GM12875 (cell line): Measurements from ENCODE around the gene SMIM34.
"Not testable (repeated sequence)": the region's sequence is repeated elsewhere in the genome, so short reads cannot be mapped to it uniquely, and the experiment has no call there.

Experiments used
- H3K4me3 ChIP-seq: one replicate; pipeline ENCODE4 v1.5.1; 2011; ENCODE audit warnings: low read depth, low read length, control low read depth
- CTCF ChIP-seq: IDR thresholded peaks from 2 replicates; pipeline ENCODE4 v1.5.1; 2011; ENCODE audit warnings: low read depth, mild to moderate bottlenecking, control low read depth, inconsistent platforms, low read length, moderate library complexity, borderline replicate concordance; ENCODE audit not compliant: insufficient read depth

The SMIM34 gene

GRCh38 chr21:34374462-34374861 lies 49.3 kb downstream of the SMIM34 start:
- not testable (repeated sequence) for H3K4me3 ChIP-seq

GRCh38 chr21:34372321-34372720 lies 51.4 kb downstream of the SMIM34 start:
- no peak overlapping the region for H3K4me3 ChIP-seq
- no peak for TF ChIP-seq CTCF

- no peak overlapping the region for H3K4me3 ChIP-seq
Observed at GRCh38 chr21:34369741-34370140, 54.0 kb downstream of the SMIM34 start.

More at GRCh38 chr21:34369741-34370140, 54.0 kb downstream of the SMIM34 start:
- TF ChIP-seq CTCF = no peak
